Neural progenitor cell (in vitro differentiated cells): Measurements from ENCODE around the gene WDR45B.

ENCODE experiments used
- EZH2 ChIP-seq: fragments of 200-600 bp; sonication (generic); IDR thresholded peaks from 2 replicates; pipeline ENCODE4 v1.6.1; 2017; ENCODE audit warnings: antibody characterized with exemption, mild to moderate bottlenecking, moderate library complexity
- EZH2phosphoT487 ChIP-seq: fragments of 200-600 bp; sonication (generic); IDR thresholded peaks from 2 replicates; pipeline ENCODE4 v1.6.1; 2017; ENCODE audit warnings: antibody characterized with exemption
- TF ChIP-seq, protein P1 (sequence below): fragments of 200-600 bp; sonication (generic); IDR thresholded peaks from 2 replicates; pipeline ENCODE4 v1.5.1; 2017; ENCODE audit warnings: antibody characterized with exemption, mild to moderate bottlenecking

DNA sequence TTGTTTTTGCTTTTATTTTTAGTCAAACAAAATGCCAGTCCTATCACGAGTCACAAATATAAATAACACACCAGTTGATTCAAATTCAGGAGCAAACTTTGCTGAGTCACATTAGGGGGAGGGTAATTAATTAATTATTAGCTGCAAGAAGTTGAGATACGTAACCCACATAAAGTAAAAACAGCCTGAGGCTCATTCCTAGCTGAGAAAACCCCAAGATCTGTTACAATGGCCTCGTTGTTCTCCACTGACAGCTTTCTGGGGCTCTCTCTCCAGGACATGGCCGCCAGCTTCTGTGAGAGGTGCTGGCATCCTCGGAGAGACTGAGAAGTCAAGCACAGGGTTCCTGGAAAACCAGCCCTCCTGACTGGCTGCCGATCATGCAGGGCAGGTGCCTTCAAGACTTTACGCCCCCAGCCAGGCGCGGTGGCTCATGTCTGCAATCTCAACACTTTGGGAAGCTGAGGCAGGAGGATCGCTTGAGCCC is 39.2 kb upstream of the WDR45B start:
- TF ChIP-seq, protein P1, sequence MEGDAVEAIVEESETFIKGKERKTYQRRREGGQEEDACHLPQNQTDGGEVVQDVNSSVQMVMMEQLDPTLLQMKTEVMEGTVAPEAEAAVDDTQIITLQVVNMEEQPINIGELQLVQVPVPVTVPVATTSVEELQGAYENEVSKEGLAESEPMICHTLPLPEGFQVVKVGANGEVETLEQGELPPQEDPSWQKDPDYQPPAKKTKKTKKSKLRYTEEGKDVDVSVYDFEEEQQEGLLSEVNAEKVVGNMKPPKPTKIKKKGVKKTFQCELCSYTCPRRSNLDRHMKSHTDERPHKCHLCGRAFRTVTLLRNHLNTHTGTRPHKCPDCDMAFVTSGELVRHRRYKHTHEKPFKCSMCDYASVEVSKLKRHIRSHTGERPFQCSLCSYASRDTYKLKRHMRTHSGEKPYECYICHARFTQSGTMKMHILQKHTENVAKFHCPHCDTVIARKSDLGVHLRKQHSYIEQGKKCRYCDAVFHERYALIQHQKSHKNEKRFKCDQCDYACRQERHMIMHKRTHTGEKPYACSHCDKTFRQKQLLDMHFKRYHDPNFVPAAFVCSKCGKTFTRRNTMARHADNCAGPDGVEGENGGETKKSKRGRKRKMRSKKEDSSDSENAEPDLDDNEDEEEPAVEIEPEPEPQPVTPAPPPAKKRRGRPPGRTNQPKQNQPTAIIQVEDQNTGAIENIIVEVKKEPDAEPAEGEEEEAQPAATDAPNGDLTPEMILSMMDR = no peak
- TF ChIP-seq EZH2 (no peak), EZH2phosphoT487 (no peak)
